Chondrocyte (in vitro differentiated cells): ENCODE measurements around the gene ALDH3A1. TPM values are rescaled to one million over a fixed set of nuclear protein-coding genes. Genes with fewer than 3 reads are reported as not detected.

Experiments
- DNase-seq: peaks from one replicate; pipeline ENCODE4 v3.0.0; 2021; ENCODE audit warnings: mixed read lengths, low spot score
- H3K27ac Mint-ChIP-seq: one replicate; pipeline ENCODE4 v1.8.0; 2021; ENCODE audit warnings: mild to moderate bottlenecking, moderate library complexity, mixed read lengths; ENCODE audit not compliant: unreplicated experiment
- H3K27me3 Mint-ChIP-seq: 2 replicates; pipeline ENCODE4 v1.8.0; 2021; ENCODE audit warnings: low read depth, mixed read lengths
- H3K36me3 Mint-ChIP-seq: 2 replicates; pipeline ENCODE4 v1.8.0; 2021; ENCODE audit warnings: low read depth, mixed read lengths
- H3K4me1 Mint-ChIP-seq: 2 replicates; pipeline ENCODE4 v1.8.0; 2021; ENCODE audit warnings: low read depth, mild to moderate bottlenecking, mixed read lengths
- H3K4me3 Mint-ChIP-seq: one replicate; pipeline ENCODE4 v1.8.0; 2021; ENCODE audit warnings: mild to moderate bottlenecking, moderate library complexity, mixed read lengths; ENCODE audit not compliant: unreplicated experiment
- H3K9me3 Mint-ChIP-seq: 2 replicates; pipeline ENCODE4 v1.8.0; 2021; ENCODE audit warnings: low read depth, mixed read lengths
- CTCF ChIP-seq: fragments of 200-600 bp; sonication (generic); IDR thresholded peaks from 2 replicates; pipeline ENCODE4 v1.5.0; 2021; ENCODE audit warnings: antibody characterized with exemption, mild to moderate bottlenecking, moderate library complexity
- total RNA-seq: library from RNA; stranded (reverse); gene quantifications from 3 replicates; pipeline ENCODE4 v1.2.1, GENCODE V29; 2021

Gene ALDH3A1
- total RNA-seq, 1 donor from 2014 or later: not detected

- DNase-seq: no peak
- no peak for TF ChIP-seq CTCF
- peaks cover 4% of the 10 kb centered on the region for H3K27me3 Mint-ChIP-seq
- no peaks in the 10 kb centered on the region for H3K36me3 Mint-ChIP-seq
- H3K9me3 Mint-ChIP-seq: no peaks in the 10 kb centered on the region
- H3K4me3 Mint-ChIP-seq: no peak overlapping the region
- H3K27ac Mint-ChIP-seq: no peak overlapping the region
- H3K4me1 Mint-ChIP-seq: no peaks in the 10 kb centered on the region
These were observed 10.6 kb downstream of the ALDH3A1 start for GRCh38 chr17:19737305-19738072.

GRCh38 chr17:19736071-19736470 lies 12.0 kb downstream of the ALDH3A1 start:
- no peaks in the 10 kb centered on the region for H3K4me1 Mint-ChIP-seq

GRCh38 chr17:19733953-19734526 lies 14.1 kb downstream of the ALDH3A1 start:
- Mint-ChIP-seq H3K27ac (no peak overlapping the region), H3K36me3 (no peaks in the 10 kb centered on the region), H3K4me1 (no peaks in the 10 kb centered on the region), H3K9me3 (no peaks in the 10 kb centered on the region), H3K4me3 (no peak overlapping the region), H3K27me3 (peaks cover 7% of the 10 kb centered on the region)
- no peak for DNase-seq
- TF ChIP-seq CTCF: no peak

More at GRCh38 chr17:19736071-19736470, 12.0 kb downstream of the ALDH3A1 start:
- no peak overlapping the region for H3K4me3 Mint-ChIP-seq
- no peak for TF ChIP-seq CTCF
- DNase-seq: no peak
- peaks cover 5% of the 10 kb centered on the region for H3K27me3 Mint-ChIP-seq
- H3K27ac Mint-ChIP-seq: no peak overlapping the region
- no peaks in the 10 kb centered on the region for H3K9me3 Mint-ChIP-seq
- no peaks in the 10 kb centered on the region for H3K36me3 Mint-ChIP-seq

GRCh38 chr17:19731626-19732025 lies 16.5 kb downstream of the ALDH3A1 start:
- DNase-seq: no peak
- TF ChIP-seq CTCF: no peak
- H3K36me3 Mint-ChIP-seq: no peaks in the 10 kb centered on the region
- H3K4me1 Mint-ChIP-seq: peaks cover 17% of the 10 kb centered on the region
- H3K27ac Mint-ChIP-seq: no peak overlapping the region
- no peaks in the 10 kb centered on the region for H3K9me3 Mint-ChIP-seq
- H3K27me3 Mint-ChIP-seq: peaks cover 7% of the 10 kb centered on the region
- H3K4me3 Mint-ChIP-seq: no peak overlapping the region

GRCh38 chr17:19730843-19731242 lies 17.3 kb downstream of the ALDH3A1 start:
- Mint-ChIP-seq H3K27me3 (peaks cover 3% of the 10 kb centered on the region), H3K9me3 (no peaks in the 10 kb centered on the region), H3K27ac (no peak overlapping the region), H3K4me3 (no peak overlapping the region), H3K4me1 (peaks cover 17% of the 10 kb centered on the region), H3K36me3 (no peaks in the 10 kb centered on the region)
- no peak for TF ChIP-seq CTCF
- no peak for DNase-seq
